ENCODE results near the gene HDAC11.

HDAC11 gene

GRCh38 chr3:13452490-13453335 lies 27.4 kb upstream of the HDAC11 start:
- TF ChIP-seq, protein P1, sequence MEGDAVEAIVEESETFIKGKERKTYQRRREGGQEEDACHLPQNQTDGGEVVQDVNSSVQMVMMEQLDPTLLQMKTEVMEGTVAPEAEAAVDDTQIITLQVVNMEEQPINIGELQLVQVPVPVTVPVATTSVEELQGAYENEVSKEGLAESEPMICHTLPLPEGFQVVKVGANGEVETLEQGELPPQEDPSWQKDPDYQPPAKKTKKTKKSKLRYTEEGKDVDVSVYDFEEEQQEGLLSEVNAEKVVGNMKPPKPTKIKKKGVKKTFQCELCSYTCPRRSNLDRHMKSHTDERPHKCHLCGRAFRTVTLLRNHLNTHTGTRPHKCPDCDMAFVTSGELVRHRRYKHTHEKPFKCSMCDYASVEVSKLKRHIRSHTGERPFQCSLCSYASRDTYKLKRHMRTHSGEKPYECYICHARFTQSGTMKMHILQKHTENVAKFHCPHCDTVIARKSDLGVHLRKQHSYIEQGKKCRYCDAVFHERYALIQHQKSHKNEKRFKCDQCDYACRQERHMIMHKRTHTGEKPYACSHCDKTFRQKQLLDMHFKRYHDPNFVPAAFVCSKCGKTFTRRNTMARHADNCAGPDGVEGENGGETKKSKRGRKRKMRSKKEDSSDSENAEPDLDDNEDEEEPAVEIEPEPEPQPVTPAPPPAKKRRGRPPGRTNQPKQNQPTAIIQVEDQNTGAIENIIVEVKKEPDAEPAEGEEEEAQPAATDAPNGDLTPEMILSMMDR (IDR thresholded peaks at IDR 0.05), result peak; percentile 82
- no peak for TF ChIP-seq ZFX (IDR thresholded peaks at IDR 0.05; ENCODE audit: borderline replicate concordance)
- peak overlapping the region; percentile 85 for H3K27ac ChIP-seq

DNA sequence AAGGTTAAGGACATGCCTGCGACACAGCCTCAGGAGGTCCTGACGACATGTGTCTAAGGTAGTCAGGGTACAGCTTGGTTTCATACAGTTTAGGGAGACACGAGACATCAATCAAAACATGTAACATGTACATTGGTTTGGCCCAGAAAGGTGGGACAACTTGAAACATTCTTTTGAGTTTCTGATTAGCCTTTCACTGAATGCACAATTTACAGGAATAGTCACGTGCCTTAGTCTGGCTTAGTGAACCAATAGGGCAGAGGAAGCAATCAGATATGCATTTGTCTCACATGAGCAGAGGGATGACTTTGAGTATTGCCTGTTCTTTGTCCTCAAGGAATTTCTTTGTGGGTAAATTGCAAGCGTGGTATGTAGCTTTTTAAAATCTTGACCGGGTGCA lies 24.5 kb upstream of the HDAC11 start:
- no peak overlapping the region for H3K27ac ChIP-seq
- TF ChIP-seq, protein P1 (IDR thresholded peaks at IDR 0.05), result no peak
- TF ChIP-seq ZFX (IDR thresholded peaks at IDR 0.05; ENCODE audit: borderline replicate concordance), result no peak

GRCh38 chr3:13457593-13457992 lies 22.5 kb upstream of the HDAC11 start:
- TF ChIP-seq ZFX (IDR thresholded peaks at IDR 0.05; ENCODE audit: borderline replicate concordance), result no peak
- TF ChIP-seq, protein P1 (IDR thresholded peaks at IDR 0.05), result no peak
- no peak overlapping the region for H3K27ac ChIP-seq

GRCh38 chr3:13459605-13460340 lies 20.3 kb upstream of the HDAC11 start:
- TF ChIP-seq ZFX (IDR thresholded peaks at IDR 0.05; ENCODE audit: borderline replicate concordance), result no peak
- TF ChIP-seq, protein P1 (IDR thresholded peaks at IDR 0.05), result no peak
- no peak overlapping the region for H3K27ac ChIP-seq

- TF ChIP-seq, protein P1 (IDR thresholded peaks at IDR 0.05), result no peak
- TF ChIP-seq ZFX (IDR thresholded peaks at IDR 0.05; ENCODE audit: borderline replicate concordance), result no peak
- H3K27ac ChIP-seq, result no peak overlapping the region
These were observed 19.8 kb upstream of the HDAC11 start for GRCh38 chr3:13460341-13460736.

DNA sequence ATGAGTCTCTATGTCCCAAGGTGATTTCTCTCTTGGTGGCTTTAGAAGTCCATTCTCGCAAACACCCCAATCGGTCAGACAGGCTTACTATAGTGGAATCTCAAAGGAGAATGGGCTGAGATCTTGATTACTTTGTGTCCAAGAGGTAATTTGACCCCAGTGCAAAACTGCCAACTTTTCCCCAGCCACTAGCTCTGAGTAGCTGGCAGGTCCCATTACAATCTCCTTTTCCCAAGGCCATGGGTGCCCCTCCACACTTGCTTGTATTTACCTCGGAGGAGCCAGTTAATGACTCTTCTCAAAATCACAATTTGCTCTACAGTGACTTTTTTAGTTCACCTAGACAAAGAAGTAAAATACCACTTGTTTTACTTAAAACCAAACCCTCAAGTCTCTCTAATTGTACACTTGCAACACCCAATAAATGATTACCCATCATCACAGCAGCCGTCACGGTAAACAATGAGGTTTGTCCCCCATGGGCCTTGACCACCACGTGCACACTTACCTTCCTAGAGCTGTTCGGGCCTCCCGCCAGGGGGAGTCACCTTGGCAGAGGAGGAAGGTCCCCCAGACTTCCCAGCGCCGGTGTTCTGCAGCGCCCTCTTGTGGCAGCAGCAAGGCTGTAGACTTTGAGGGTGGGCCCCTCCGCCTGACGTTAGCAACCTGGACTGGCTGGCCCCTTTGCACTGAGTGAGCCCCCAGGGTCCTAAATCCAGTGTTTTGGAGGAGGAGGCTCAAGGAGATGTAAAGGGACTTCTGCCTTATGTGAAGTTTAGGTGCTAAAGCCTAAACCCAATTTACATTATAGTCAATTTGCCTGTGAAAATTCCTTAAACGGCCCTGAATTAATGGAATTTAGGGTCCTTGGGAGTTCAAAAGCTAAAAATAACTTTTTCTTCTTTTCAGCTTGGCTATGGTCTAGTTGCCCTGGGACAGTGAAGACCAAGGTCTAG lies 18.7 kb upstream of the HDAC11 start:
- no peak overlapping the region for H3K27ac ChIP-seq
- TF ChIP-seq, protein P1 (IDR thresholded peaks at IDR 0.05), result peak; percentile 82
- no peak for TF ChIP-seq ZFX (IDR thresholded peaks at IDR 0.05; ENCODE audit: borderline replicate concordance)

Data from 22Rv1 (cell line).